ENCODE data around the gene EVI5.

DNA sequence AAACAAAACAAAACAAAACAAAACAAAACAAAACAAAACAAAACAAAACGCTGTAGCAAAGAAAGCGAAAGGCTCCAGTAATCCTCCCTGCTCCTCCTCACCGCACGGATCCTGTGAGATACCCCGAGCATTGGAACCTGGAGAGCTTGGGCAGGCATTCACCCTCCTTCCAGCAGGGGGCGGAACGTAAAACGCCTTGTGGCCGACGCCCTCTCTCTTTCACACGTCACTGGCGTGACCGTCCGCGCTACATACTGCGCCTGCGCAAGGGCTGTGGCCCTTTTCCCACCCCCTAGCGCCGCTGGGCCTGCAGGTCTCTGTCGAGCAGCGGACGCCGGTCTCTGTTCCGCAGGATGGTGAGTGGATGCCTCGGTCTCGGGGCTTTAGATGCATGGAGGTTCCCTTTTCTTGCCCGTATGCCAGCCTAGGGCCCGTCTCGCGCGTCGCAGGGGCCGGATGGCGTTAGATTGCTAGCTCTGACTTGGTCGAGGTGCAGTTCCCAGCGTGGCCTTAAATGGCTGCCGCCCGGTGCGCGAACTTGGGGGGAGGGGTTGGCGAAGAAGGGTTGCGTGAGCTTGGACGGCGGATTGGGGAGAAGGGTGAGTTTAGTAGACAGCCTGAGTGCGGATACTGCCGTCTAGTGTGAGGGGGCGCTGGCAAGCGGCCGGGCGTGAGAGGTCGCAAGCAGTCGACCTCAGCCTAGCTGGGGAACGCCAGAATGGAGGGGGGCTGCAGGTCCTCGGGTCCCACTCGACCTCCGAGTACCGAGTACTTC is 47.0 kb upstream of the EVI5 start, which contains the start of gene RPL5:
- peak; percentile 47; the same call in 1 of the 2 replicates for TF ChIP-seq CREB1 (CRISPR knock-in tag; IDR thresholded peaks at IDR 0.05)
- TF ChIP-seq CTCF (IDR thresholded peaks at IDR 0.05): peak; percentile 81
- TF ChIP-seq MAX (CRISPR knock-in tag; IDR thresholded peaks at IDR 0.05): peak; percentile 98
- no peak for TF ChIP-seq NR3C1 (CRISPR knock-in tag; conservative IDR thresholded peaks at IDR 0.05; ENCODE audit: low read depth)
- no peak for TF ChIP-seq ZNF423 (CRISPR knock-in tag; IDR thresholded peaks at IDR 0.05)
- TF ChIP-seq, protein P1, sequence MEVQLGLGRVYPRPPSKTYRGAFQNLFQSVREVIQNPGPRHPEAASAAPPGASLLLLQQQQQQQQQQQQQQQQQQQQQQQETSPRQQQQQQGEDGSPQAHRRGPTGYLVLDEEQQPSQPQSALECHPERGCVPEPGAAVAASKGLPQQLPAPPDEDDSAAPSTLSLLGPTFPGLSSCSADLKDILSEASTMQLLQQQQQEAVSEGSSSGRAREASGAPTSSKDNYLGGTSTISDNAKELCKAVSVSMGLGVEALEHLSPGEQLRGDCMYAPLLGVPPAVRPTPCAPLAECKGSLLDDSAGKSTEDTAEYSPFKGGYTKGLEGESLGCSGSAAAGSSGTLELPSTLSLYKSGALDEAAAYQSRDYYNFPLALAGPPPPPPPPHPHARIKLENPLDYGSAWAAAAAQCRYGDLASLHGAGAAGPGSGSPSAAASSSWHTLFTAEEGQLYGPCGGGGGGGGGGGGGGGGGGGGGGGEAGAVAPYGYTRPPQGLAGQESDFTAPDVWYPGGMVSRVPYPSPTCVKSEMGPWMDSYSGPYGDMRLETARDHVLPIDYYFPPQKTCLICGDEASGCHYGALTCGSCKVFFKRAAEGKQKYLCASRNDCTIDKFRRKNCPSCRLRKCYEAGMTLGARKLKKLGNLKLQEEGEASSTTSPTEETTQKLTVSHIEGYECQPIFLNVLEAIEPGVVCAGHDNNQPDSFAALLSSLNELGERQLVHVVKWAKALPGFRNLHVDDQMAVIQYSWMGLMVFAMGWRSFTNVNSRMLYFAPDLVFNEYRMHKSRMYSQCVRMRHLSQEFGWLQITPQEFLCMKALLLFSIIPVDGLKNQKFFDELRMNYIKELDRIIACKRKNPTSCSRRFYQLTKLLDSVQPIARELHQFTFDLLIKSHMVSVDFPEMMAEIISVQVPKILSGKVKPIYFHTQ (CRISPR knock-in tag; IDR thresholded peaks at IDR 0.05): peak; percentile 57; the same call in 1 of the 2 replicates
- TF ChIP-seq IRF2 (CRISPR knock-in tag; IDR thresholded peaks at IDR 0.05; ENCODE audit: borderline replicate concordance, low read depth): no peak
- TF ChIP-seq ESRRA (CRISPR knock-in tag; IDR thresholded peaks at IDR 0.05; ENCODE audit: borderline replicate concordance): peak; percentile 66; the same call in 1 of the 2 replicates
- peak; percentile 92; the same call in 1 of the 2 replicates for TF ChIP-seq KAT7 (CRISPR knock-in tag; IDR thresholded peaks at IDR 0.05; ENCODE audit: borderline replicate concordance)
- no peak for TF ChIP-seq E2F5 (CRISPR knock-in tag; IDR thresholded peaks at IDR 0.05)
